Measurements from ENCODE around the gene ATG4B.

Gene ATG4B

GRCh38 chr2:241701399-241702154, 64.1 kb downstream of the ATG4B start, which contains the start of gene ING5:
TSS of gene ING5 (plus strand) at chr2:241702039. CDS start at chr2:241702066, 27 bp downstream.
- H3K4me3 ChIP-seq (ENCODE audit: low read depth, low read length) = peak within 1 kb of the TSS; percentile 94
- peak within 1 kb of the TSS; percentile 98 for H3K9ac ChIP-seq (ENCODE audit: low read length)
- peak within 1 kb of the TSS; percentile 95 for H3K27ac ChIP-seq (ENCODE audit: low read depth, low read length)
- no peaks in the 10 kb centered on the region for H3K27me3 ChIP-seq (ENCODE audit: control insufficient read depth, insufficient read depth, low read length)
- peaks cover 25% of the 10 kb centered on the region for H3K36me3 ChIP-seq (ENCODE audit: control insufficient read depth, insufficient read depth, low read length)
- no peaks in the 10 kb centered on the region for H3K9me3 ChIP-seq (ENCODE audit: control insufficient read depth, insufficient read depth, low read depth, low read length)
- H3K4me1 ChIP-seq (ENCODE audit: control insufficient read depth, insufficient read depth, low read length) = no peaks in the 10 kb centered on the region

- H3K27me3 ChIP-seq (ENCODE audit: control insufficient read depth, insufficient read depth, low read length) = no peaks in the 10 kb centered on the region
- no peaks in the 10 kb centered on the region for H3K9me3 ChIP-seq (ENCODE audit: control insufficient read depth, insufficient read depth, low read depth, low read length)
- peaks cover 32% of the 10 kb centered on the region for H3K36me3 ChIP-seq (ENCODE audit: control insufficient read depth, insufficient read depth, low read length)
- peak overlapping the region; percentile 94 for H3K4me3 ChIP-seq (ENCODE audit: low read depth, low read length)
- H3K4me1 ChIP-seq (ENCODE audit: control insufficient read depth, insufficient read depth, low read length) = no peaks in the 10 kb centered on the region
- peak overlapping the region; percentile 95; the same call in 1 of the 2 replicates for H3K27ac ChIP-seq (ENCODE audit: low read depth, low read length)
- peak overlapping the region; percentile 78 for H3K9ac ChIP-seq (ENCODE audit: low read length)
Observed at GRCh38 chr2:241702155-241703031, 64.9 kb downstream of the ATG4B start.

- H3K4me3 ChIP-seq (ENCODE audit: low read depth, low read length) = peak overlapping the region; percentile 87
- H3K4me1 ChIP-seq (ENCODE audit: control insufficient read depth, insufficient read depth, low read length) = no peaks in the 10 kb centered on the region
- peaks cover 38% of the 10 kb centered on the region for H3K36me3 ChIP-seq (ENCODE audit: control insufficient read depth, insufficient read depth, low read length)
- peak overlapping the region; percentile 56; the same call in 1 of the 2 replicates for H3K27ac ChIP-seq (ENCODE audit: low read depth, low read length)
- no peaks in the 10 kb centered on the region for H3K27me3 ChIP-seq (ENCODE audit: control insufficient read depth, insufficient read depth, low read length)
- H3K9ac ChIP-seq (ENCODE audit: low read length) = peak overlapping the region; percentile 78
- H3K9me3 ChIP-seq (ENCODE audit: control insufficient read depth, insufficient read depth, low read depth, low read length) = no peaks in the 10 kb centered on the region
Observed at GRCh38 chr2:241703032-241703604, 65.6 kb downstream of the ATG4B start.

GRCh38 chr2:241706537-241706936, 69.0 kb downstream of the ATG4B start:
- no peaks in the 10 kb centered on the region for H3K9me3 ChIP-seq (ENCODE audit: control insufficient read depth, insufficient read depth, low read depth, low read length)
- H3K27ac ChIP-seq (ENCODE audit: low read depth, low read length) = no peak overlapping the region
- H3K4me3 ChIP-seq (ENCODE audit: low read depth, low read length) = no peak overlapping the region
- H3K9ac ChIP-seq (ENCODE audit: low read length) = no peak overlapping the region
- no peaks in the 10 kb centered on the region for H3K27me3 ChIP-seq (ENCODE audit: control insufficient read depth, insufficient read depth, low read length)
- H3K36me3 ChIP-seq (ENCODE audit: control insufficient read depth, insufficient read depth, low read length) = peaks cover 65% of the 10 kb centered on the region
- H3K4me1 ChIP-seq (ENCODE audit: control insufficient read depth, insufficient read depth, low read length) = no peaks in the 10 kb centered on the region

GRCh38 chr2:241708879-241709278, 71.4 kb downstream of the ATG4B start:
- Histone ChIP-seq H3K9ac (ENCODE audit: low read length) (no peak overlapping the region), H3K9me3 (ENCODE audit: control insufficient read depth, insufficient read depth, low read depth, low read length) (no peaks in the 10 kb centered on the region), H3K27me3 (ENCODE audit: control insufficient read depth, insufficient read depth, low read length) (no peaks in the 10 kb centered on the region), H3K27ac (ENCODE audit: low read depth, low read length) (no peak overlapping the region), H3K4me1 (ENCODE audit: control insufficient read depth, insufficient read depth, low read length) (no peaks in the 10 kb centered on the region), H3K36me3 (ENCODE audit: control insufficient read depth, insufficient read depth, low read length) (peaks cover 82% of the 10 kb centered on the region), H3K4me3 (ENCODE audit: low read depth, low read length) (no peak overlapping the region)

- Histone ChIP-seq H3K36me3 (ENCODE audit: control insufficient read depth, insufficient read depth, low read length) (peaks cover 73% of the 10 kb centered on the region), H3K4me1 (ENCODE audit: control insufficient read depth, insufficient read depth, low read length) (no peaks in the 10 kb centered on the region)
Observed at GRCh38 chr2:241719093-241719492, 81.6 kb downstream of the ATG4B start.

GRCh38 chr2:241720099-241720498, 82.6 kb downstream of the ATG4B start:
- H3K9ac ChIP-seq (ENCODE audit: low read length) = no peak overlapping the region
- H3K9me3 ChIP-seq (ENCODE audit: control insufficient read depth, insufficient read depth, low read depth, low read length) = peaks cover 19% of the 10 kb centered on the region
- H3K27ac ChIP-seq (ENCODE audit: low read depth, low read length) = no peak overlapping the region
- H3K27me3 ChIP-seq (ENCODE audit: control insufficient read depth, insufficient read depth, low read length) = no peaks in the 10 kb centered on the region
- no peak overlapping the region for H3K4me3 ChIP-seq (ENCODE audit: low read depth, low read length)
- H3K36me3 ChIP-seq (ENCODE audit: control insufficient read depth, insufficient read depth, low read length) = peaks cover 71% of the 10 kb centered on the region
- H3K4me1 ChIP-seq (ENCODE audit: control insufficient read depth, insufficient read depth, low read length) = no peaks in the 10 kb centered on the region

More at GRCh38 chr2:241719093-241719492, 81.6 kb downstream of the ATG4B start:
- Histone ChIP-seq H3K27me3 (ENCODE audit: control insufficient read depth, insufficient read depth, low read length) (no peaks in the 10 kb centered on the region), H3K9me3 (ENCODE audit: control insufficient read depth, insufficient read depth, low read depth, low read length) (peaks cover 19% of the 10 kb centered on the region), H3K4me3 (ENCODE audit: low read depth, low read length) (no peak overlapping the region), H3K27ac (ENCODE audit: low read depth, low read length) (no peak overlapping the region), H3K9ac (ENCODE audit: low read length) (no peak overlapping the region)

- peaks cover 73% of the 10 kb centered on the region for H3K36me3 ChIP-seq (ENCODE audit: control insufficient read depth, insufficient read depth, low read length)
- no peak overlapping the region for H3K27ac ChIP-seq (ENCODE audit: low read depth, low read length)
- H3K9ac ChIP-seq (ENCODE audit: low read length) = no peak overlapping the region
Observed at GRCh38 chr2:241720560-241720959, 83.1 kb downstream of the ATG4B start.

GRCh38 chr2:241721852-241722251, 84.4 kb downstream of the ATG4B start:
- no peak overlapping the region for H3K4me3 ChIP-seq (ENCODE audit: low read depth, low read length)
- no peak overlapping the region for H3K27ac ChIP-seq (ENCODE audit: low read depth, low read length)
- peaks cover 19% of the 10 kb centered on the region for H3K9me3 ChIP-seq (ENCODE audit: control insufficient read depth, insufficient read depth, low read depth, low read length)
- H3K36me3 ChIP-seq (ENCODE audit: control insufficient read depth, insufficient read depth, low read length) = peaks cover 74% of the 10 kb centered on the region
- no peak overlapping the region for H3K9ac ChIP-seq (ENCODE audit: low read length)
- no peaks in the 10 kb centered on the region for H3K27me3 ChIP-seq (ENCODE audit: control insufficient read depth, insufficient read depth, low read length)
- H3K4me1 ChIP-seq (ENCODE audit: control insufficient read depth, insufficient read depth, low read length) = no peaks in the 10 kb centered on the region

More at GRCh38 chr2:241720560-241720959, 83.1 kb downstream of the ATG4B start:
- Histone ChIP-seq H3K9me3 (ENCODE audit: control insufficient read depth, insufficient read depth, low read depth, low read length) (peaks cover 19% of the 10 kb centered on the region), H3K27me3 (ENCODE audit: control insufficient read depth, insufficient read depth, low read length) (no peaks in the 10 kb centered on the region), H3K4me3 (ENCODE audit: low read depth, low read length) (no peak overlapping the region), H3K4me1 (ENCODE audit: control insufficient read depth, insufficient read depth, low read length) (no peaks in the 10 kb centered on the region)

- Histone ChIP-seq H3K9me3 (ENCODE audit: control insufficient read depth, insufficient read depth, low read depth, low read length) (peaks cover 19% of the 10 kb centered on the region), H3K9ac (ENCODE audit: low read length) (no peak overlapping the region), H3K27me3 (ENCODE audit: control insufficient read depth, insufficient read depth, low read length) (no peaks in the 10 kb centered on the region), H3K36me3 (ENCODE audit: control insufficient read depth, insufficient read depth, low read length) (peaks cover 72% of the 10 kb centered on the region), H3K27ac (ENCODE audit: low read depth, low read length) (no peak overlapping the region), H3K4me1 (ENCODE audit: control insufficient read depth, insufficient read depth, low read length) (no peaks in the 10 kb centered on the region), H3K4me3 (ENCODE audit: low read depth, low read length) (no peak overlapping the region)
Observed at GRCh38 chr2:241722896-241723454, 85.5 kb downstream of the ATG4B start.
